Lower leg skin (tissue), 4 donors: Measurements from ENCODE around the gene PTPRN2. TPM values are rescaled to one million over a fixed set of nuclear protein-coding genes. Genes with fewer than 3 reads are reported as not detected.
"Not testable (repeated sequence)": the region's sequence is repeated elsewhere in the genome, so short reads cannot be mapped to it uniquely, and the experiment has no call there.

Experiments
- DNase-seq, 2 donors: peaks; one replicate each; pipeline ENCODE4 v3.0.0-alpha.2; 2019; ENCODE audit warnings: low spot score in 2 of 2
- H3K4me3 ChIP-seq: fragments of 200-600 bp; sonication (generic); 2 replicates; pipeline ENCODE4 v1.5.1; 2017; ENCODE audit warnings: mild to moderate bottlenecking, low read depth; ENCODE audit not compliant: poor library complexity, severe bottlenecking
- POLR2A ChIP-seq, 2 donors: fragments of 450-650 bp; IDR thresholded peaks; one replicate each; pipeline ENCODE4 v1.6.1; 2016 to 2017; ENCODE audit warnings: antibody characterized with exemption in 2 of 2, mild to moderate bottlenecking in 1 of 2, moderate library complexity in 1 of 2
- WGBS, 2 donors: methylation state at CpG; one replicate each; pipeline ENCODE4 v1.1.5; 2018; 5-methylcytosine and 5-hydroxymethylcytosine counted together
- intact Hi-C: fragments of 100-400 bp; cut with DNase I; formaldehyde crosslinking; loops from one replicate; pipeline ENCODE4 v1.15.0; 2023; ENCODE audit warnings: low total_unique reads
- total RNA-seq, 4 donors: library from RNA; depleted of rRNA; stranded (reverse); fragments of >200 nt; gene quantifications; one replicate each; pipeline ENCODE4 v1.1.0, GENCODE V29; 2016
- TF ChIP-seq, protein P1 (sequence below), 3 donors: fragments of 450-650 bp; IDR thresholded peaks; one replicate each; pipeline ENCODE4 v1.5.1; 2016; ENCODE audit warnings: antibody characterized with exemption in 3 of 3, mild to moderate bottlenecking in 3 of 3, moderate library complexity in 2 of 3

The PTPRN2 gene
- total RNA-seq, 4 donors from 2014 or later, result 0.11 to 1.6 (median 0.92) TPM

GRCh38 chr7:157703534-157704195, 884.0 kb downstream of the PTPRN2 start:
- H3K4me3 ChIP-seq, result no peak overlapping the region
- no peak for TF ChIP-seq POLR2A (IDR thresholded peaks at IDR 0.05)
- TF ChIP-seq, protein P1, sequence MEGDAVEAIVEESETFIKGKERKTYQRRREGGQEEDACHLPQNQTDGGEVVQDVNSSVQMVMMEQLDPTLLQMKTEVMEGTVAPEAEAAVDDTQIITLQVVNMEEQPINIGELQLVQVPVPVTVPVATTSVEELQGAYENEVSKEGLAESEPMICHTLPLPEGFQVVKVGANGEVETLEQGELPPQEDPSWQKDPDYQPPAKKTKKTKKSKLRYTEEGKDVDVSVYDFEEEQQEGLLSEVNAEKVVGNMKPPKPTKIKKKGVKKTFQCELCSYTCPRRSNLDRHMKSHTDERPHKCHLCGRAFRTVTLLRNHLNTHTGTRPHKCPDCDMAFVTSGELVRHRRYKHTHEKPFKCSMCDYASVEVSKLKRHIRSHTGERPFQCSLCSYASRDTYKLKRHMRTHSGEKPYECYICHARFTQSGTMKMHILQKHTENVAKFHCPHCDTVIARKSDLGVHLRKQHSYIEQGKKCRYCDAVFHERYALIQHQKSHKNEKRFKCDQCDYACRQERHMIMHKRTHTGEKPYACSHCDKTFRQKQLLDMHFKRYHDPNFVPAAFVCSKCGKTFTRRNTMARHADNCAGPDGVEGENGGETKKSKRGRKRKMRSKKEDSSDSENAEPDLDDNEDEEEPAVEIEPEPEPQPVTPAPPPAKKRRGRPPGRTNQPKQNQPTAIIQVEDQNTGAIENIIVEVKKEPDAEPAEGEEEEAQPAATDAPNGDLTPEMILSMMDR (IDR thresholded peaks at IDR 0.05), result no peak
- 78 to 86% methylated on average over 21 of the region's 21 CpGs for WGBS, 2 donors
- DNase-seq, result peak in 1 of 2 donors; percentile 76
- intact Hi-C loops, result no loop called here

- DNase-seq, result peak in 1 of 2 donors; percentile 56
- WGBS, 2 donors, result 68 to 72% methylated on average over 14 of the region's 14 CpGs
- TF ChIP-seq, protein P1 (IDR thresholded peaks at IDR 0.05), result no peak
- no peak for TF ChIP-seq POLR2A (IDR thresholded peaks at IDR 0.05)
- no peak overlapping the region for H3K4me3 ChIP-seq
- intact Hi-C loops, result no loop called here
These were observed 884.5 kb downstream of the PTPRN2 start for GRCh38 chr7:157703131-157703530.

DNA sequence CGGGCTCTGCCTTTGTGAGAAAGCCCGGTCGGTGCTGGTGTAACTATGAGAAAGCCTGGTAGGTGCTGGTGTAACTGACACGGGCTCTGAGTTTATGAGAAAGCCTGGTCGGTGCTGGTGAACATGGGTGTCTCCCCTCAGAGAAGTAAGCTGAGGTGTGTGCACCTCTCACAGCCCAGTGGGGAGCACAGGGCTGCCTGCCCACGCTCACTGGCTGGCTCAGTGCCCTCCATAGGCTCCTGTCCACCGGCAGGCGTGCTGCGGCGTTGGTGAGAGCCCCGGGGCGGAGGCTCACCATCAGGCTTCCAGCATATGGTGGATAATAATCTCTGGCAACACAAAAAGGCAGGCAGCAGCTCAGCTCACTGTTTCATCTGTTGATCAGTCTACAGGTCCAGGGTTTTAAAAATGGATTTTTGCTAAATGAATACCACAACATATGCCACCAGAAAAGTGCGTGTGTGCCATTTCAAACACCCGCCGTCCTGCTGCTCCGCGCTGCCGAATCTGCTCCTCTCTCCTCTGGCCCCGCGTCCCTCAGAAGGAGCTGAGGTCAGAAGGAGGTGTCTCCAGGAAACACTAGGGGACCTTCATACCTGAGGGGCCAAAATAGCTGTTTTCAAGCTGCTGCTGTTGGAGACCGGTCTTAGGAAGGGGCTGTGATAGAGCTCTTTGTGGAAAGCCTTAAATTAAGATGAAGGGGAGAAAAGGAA, 885.2 kb downstream of the PTPRN2 start:
- peak in 1 of 2 donors; percentile 60 for DNase-seq
- no peak overlapping the region for H3K4me3 ChIP-seq
- intact Hi-C loops, result no loop called here
- WGBS, 2 donors, result 61 to 70% methylated on average over 20 to 21 of the region's 21 CpGs
- TF ChIP-seq, protein P1 (IDR thresholded peaks at IDR 0.05), result no peak
- no peak for TF ChIP-seq POLR2A (IDR thresholded peaks at IDR 0.05)

DNA sequence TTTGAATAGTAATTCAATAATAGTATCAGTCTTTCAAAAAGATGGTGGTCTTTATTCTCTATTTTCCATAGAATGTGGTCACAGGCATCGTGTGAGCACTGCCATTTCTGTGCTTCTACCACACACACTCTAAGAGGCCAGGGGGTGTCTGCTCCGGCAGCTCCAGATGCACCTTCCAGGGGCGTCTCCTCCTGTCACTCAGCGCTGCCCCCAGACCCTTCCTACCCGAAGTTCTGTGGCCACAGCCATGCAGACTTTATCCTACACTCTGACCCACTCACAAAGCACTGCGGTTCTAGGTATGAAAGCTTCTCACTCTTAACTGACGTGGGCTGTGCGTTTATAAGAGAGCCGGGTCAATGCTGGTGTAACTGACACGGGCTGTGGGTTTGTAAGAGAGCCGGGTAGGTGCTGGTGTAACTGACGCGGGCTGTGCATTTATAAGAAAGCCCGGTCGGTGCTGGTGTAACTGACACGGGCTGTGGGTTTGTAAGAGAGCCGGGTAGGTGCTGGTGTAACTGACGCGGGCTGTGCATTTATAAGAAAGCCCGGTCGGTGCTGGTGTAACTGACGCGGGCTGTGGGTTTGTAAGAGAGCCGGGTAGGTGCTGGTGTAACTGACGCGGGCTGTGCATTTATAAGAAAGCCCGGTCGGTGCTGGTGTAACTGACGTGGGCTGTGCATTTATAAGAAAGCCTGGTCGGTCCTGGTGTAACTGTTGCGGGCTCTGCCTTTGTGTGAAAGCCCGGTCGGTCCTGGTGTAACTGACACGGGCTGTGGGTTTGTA, 886.0 kb downstream of the PTPRN2 start:
- DNase-seq, result peak in 1 of 2 donors; percentile 32
- 74 to 84% methylated on average over 34 of the region's 34 CpGs for WGBS, 2 donors
- H3K4me3 ChIP-seq, intact Hi-C loops: not testable (repeated sequence)

DNA sequence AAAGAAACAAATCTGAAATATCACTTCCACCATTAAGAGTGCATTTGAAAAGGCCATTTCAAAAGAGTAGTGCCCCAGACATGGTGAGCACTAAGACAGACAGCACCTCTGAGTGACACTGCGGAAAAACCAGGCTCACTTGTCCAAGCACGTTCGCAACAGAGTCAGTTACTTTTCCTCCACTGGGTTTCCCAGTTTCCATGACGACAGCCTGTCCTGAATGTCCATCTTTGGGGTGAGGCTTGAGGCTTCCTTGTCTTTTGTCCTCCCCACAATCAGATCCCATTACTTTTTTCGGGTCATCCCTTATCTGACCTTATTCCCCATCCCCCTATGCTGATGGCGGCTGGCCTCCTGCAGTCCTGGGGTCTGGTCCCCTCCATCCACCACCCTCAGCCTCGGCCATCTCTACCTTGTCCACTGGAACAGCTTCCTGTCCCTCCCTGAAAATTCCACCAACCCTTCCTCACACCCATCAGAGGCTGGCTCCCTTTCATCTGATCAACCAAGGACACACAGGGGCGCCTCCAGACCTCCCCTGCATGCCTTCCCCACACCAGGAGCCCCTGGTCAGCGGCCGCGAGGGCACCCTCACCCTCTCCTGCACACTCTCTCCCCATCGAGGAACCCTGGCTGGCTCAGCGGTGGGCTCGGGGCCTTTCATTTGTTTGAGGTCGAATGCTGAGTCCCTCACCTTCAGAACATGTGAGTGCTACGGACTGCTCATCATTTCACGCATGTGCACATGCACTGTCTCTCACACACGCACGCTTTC, 887.2 kb downstream of the PTPRN2 start:
- intact Hi-C loops, result no loop called here
- DNase-seq, result peak in 1 of 2 donors; percentile 68
- WGBS, 2 donors, result 71 to 80% methylated on average over 19 of the region's 19 CpGs
- TF ChIP-seq POLR2A (IDR thresholded peaks at IDR 0.05), result no peak
- H3K4me3 ChIP-seq, result no peak overlapping the region

DNA sequence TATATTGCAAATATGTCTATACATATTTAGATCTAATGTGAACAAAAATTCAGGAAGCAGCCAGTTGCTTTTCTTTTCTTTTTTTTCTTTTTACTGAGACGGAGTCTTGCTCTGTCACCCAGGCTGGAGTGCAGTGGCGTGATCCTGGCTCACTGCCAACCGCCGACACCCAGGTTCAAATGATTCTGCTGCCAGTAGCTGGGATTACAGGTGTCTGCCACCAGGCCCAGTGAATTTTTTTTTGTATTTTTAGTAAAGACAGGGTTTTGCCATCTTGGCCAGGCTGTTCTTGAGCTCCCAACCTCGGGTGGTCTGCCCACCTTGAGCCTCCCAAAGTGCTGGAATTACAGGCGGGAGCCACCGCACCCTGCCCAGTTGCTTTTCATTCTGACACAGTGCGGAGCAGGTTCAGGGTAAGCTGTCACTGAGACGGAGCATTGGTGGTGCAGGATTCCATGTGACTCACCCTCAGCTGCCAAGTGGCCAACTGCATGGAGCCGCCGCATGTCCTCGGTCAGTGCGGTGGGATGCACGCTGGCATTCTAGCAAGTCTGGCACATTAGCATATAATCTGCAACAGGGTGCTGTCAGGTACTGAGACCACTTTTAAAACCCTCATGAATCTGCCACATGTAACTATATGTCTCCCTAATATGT, 888.1 kb downstream of the PTPRN2 start:
- intact Hi-C loops, result no loop called here
- TF ChIP-seq, protein P1 (IDR thresholded peaks at IDR 0.05), result no peak
- TF ChIP-seq POLR2A (IDR thresholded peaks at IDR 0.05), result no peak
- peak in 1 of 2 donors; percentile 50 for DNase-seq
- H3K4me3 ChIP-seq, result no peak overlapping the region
- 69 to 79% methylated on average over 14 of the region's 14 CpGs for WGBS, 2 donors

- intact Hi-C loops, H3K4me3 ChIP-seq, DNase-seq: not testable (repeated sequence)
- WGBS, 2 donors, result 66 to 79% methylated on average over 3 of the region's 3 CpGs
These were observed 890.3 kb downstream of the PTPRN2 start for GRCh38 chr7:157697287-157697686.

DNA sequence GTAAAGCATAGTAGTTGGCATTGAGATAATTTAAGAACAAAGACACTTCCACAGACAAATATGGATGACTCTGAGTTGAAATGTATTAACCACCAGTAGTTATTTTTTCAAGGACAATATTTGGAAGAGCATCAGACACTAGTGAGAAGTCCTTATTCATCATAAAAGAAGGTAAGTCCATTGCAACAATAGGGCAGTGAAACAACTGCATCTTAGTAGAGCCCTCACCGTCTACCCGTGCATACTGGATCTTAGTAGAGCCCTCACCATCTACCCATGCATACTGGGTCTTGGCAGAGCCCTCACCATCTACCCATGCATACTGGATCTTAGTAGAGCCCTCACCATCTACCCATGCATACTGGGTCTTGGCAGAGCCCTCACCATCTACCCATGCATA, 892.0 kb downstream of the PTPRN2 start:
- H3K4me3 ChIP-seq, intact Hi-C loops, DNase-seq: not testable (repeated sequence)
- 92 to 95% methylated on average over 2 of the region's 2 CpGs for WGBS, 2 donors
